GM12872 (cell line): Measurements from ENCODE around the gene RIN1.

Experiments
- TF ChIP-seq, protein P1 (sequence below): IDR thresholded peaks from 3 replicates; pipeline ENCODE4 v1.5.1; 2011; ENCODE audit warnings: low read depth, mild to moderate bottlenecking, low read length, moderate library complexity; ENCODE audit not compliant: insufficient read depth

Gene RIN1

DNA sequence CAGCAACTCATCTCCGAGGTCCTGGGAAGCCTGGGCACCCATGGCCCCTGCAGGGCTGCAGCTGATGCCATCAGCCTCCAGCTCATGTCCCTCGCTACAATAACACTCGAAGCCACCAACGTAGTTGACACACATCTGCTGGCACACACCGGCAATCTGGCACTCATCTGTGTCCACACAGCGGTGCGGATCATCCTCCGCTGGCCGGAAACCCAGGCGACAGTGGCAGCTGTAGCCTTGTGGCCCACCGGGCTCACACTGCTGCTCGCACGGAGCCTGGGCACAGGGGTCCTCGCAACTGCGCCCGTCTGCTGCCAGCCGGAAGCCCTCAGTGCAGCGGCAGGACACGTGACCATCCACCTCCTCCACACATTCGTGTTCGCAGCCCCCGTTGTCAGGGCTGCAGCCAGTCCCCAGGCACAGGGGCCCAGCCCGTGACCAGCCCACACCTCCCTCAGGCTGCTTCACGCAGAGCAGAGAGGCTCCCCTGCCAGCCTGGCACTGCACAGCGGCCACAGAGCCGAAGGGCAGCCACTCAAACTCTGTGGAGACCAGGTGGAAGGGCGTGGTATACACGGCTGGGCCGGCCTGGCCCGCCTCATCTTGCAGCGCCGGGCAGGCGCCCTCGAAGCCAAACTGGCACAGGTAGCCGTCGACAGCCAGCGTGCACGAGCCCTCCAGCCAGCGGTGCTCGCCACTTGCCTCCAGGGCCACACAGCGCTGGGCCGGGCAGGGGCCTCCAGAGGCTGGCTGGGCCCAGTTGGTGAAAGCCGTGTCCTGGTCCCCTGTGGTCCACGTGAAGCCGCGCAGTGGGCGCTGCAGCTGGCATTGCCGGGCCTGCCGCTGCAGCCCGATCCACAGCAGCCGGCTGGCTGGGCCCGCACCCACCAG is 20.1 kb downstream of the RIN1 start:
- TF ChIP-seq, protein P1, sequence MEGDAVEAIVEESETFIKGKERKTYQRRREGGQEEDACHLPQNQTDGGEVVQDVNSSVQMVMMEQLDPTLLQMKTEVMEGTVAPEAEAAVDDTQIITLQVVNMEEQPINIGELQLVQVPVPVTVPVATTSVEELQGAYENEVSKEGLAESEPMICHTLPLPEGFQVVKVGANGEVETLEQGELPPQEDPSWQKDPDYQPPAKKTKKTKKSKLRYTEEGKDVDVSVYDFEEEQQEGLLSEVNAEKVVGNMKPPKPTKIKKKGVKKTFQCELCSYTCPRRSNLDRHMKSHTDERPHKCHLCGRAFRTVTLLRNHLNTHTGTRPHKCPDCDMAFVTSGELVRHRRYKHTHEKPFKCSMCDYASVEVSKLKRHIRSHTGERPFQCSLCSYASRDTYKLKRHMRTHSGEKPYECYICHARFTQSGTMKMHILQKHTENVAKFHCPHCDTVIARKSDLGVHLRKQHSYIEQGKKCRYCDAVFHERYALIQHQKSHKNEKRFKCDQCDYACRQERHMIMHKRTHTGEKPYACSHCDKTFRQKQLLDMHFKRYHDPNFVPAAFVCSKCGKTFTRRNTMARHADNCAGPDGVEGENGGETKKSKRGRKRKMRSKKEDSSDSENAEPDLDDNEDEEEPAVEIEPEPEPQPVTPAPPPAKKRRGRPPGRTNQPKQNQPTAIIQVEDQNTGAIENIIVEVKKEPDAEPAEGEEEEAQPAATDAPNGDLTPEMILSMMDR: no peak

GRCh38 chr11:66315498-66315885 is 20.7 kb downstream of the RIN1 start:
- TF ChIP-seq, protein P1: no peak

DNA sequence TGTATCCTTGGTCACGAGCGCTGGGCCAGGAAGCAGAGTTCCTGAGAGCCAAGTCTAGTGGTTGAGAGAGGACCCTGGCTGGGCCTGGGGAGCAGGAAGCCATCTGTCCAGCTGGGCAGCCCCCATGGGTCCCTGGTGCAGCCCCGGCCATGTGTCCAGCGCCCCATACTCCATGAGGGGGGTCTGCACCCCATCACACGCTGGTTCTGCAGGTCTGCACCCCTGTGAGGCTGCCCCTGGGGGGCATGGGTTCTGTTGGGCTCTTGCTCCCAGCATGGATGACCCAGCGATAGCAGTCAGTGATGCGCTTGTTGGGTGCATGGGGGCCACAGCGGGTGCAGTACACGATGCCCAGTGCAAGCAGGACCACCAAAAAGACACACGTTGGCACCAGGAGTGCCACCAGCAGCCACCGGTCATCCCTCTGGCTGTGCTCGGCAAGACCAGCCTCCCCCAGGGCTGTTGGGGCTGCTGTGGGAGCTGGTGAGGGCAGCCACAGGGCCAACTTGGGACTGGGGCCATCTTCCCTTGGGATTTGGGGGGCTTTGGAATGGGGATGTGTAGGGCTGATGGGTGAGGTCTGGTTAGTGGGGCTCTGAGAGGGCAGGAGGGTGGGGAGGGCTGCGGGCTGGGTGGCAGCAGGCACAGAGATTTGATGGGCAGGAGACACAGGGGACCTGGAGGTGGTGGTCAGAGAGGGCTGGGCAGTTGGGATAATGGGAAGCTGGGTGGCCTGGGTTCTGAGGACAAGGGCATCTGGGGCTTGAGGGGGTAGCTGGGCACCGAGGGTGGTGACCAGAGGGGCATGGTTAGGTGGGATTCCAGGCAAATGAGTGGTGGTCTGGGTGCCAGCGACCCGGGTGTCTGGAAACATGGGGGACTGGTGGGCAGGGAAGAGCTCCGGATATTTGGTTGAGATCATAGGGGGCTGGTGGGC is 21.4 kb downstream of the RIN1 start:
- TF ChIP-seq, protein P1: no peak

- TF ChIP-seq, protein P1: no peak
These were observed 22.1 kb downstream of the RIN1 start for GRCh38 chr11:66314186-66314501.

- TF ChIP-seq, protein P1: no peak
These were observed 22.7 kb downstream of the RIN1 start for GRCh38 chr11:66313321-66314185.

DNA sequence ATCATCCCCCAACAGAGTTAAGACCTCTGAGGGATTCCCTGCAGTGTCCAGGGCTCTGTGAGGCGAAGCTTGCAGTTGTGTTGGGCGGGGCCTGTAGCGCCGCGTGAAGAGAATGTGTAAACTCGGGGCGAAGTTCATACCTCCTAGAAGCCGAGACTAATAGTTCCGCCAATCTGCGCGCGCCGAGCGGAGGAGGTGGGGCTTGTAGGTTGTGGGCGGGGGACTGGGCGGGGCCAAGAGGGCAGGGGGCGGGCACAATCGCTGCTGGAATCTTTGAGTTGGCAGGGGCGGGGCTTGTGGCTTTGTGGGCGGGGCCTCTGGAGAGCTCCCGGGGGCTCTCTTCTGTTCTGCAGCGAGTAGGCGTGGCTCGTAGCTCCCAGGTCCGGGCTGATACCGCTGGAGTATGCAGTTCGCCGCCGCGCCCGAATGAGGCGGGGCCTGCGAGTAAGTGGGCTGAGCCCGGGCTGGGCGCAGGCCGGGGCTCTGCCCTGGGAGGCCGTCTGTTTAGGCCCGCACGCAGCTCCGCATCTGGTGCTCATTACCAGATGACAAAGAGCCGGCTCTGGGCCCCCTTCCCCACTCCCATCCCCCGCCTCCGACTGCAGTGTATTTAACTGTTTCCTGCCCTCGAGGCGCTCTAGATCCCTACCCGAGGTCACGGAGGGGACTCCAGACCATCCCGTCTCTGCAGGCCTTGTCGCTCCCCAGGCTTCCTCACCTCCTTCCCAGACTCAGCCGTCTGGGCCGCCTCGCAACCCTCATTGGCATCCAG is 23.5 kb downstream of the RIN1 start:
- TF ChIP-seq, protein P1: no peak
